Stimulated activated naive CD4-positive, alpha-beta T cell (primary cell): Measurements from ENCODE around the gene HCFC2.
A peak's percentile ranks its signal among the peaks of the same experiment; 100 is the strongest.
"Not testable (repeated sequence)": the region's sequence is repeated elsewhere in the genome, so short reads cannot be mapped to it uniquely, and the experiment has no call there.

Source experiments
- DNase-seq, 6 experiments: peaks; one replicate each; lab custom pipeline; 2025; lab: John Stamatoyannopoulos, UW

Gene HCFC2

GRCh38 chr12:104064031-104064841 lies at the start of gene HCFC2:
Gene HCFC2, plus strand, starts transcription at chr12:104064531. Its CDS starts 30 bp downstream, at chr12:104064561.
- DNase-seq, result peak; percentile 74 to 85 (median 79)

GRCh38 chr12:104021862-104022261 lies 42.5 kb upstream of the HCFC2 start:
- DNase-seq, result not testable (repeated sequence)

- DNase-seq, result no peak
Measured at GRCh38 chr12:104022786-104023185, 41.5 kb upstream of the HCFC2 start.

GRCh38 chr12:104023710-104024109 lies 40.6 kb upstream of the HCFC2 start:
- DNase-seq, result no peak

- DNase-seq, result no peak
Measured at GRCh38 chr12:104024348-104024747, 40.0 kb upstream of the HCFC2 start.

GRCh38 chr12:104025771-104026170 lies 38.6 kb upstream of the HCFC2 start:
- DNase-seq, result no peak

- no peak for DNase-seq
Measured at GRCh38 chr12:104026841-104027599, 37.3 kb upstream of the HCFC2 start.

- DNase-seq, result not testable (repeated sequence)
Measured at GRCh38 chr12:104030596-104030995, 33.7 kb upstream of the HCFC2 start.

GRCh38 chr12:104036143-104036542 lies 28.2 kb upstream of the HCFC2 start:
- DNase-seq, result not testable (repeated sequence)

- DNase-seq, result not testable (repeated sequence)
Measured at GRCh38 chr12:104039769-104040168, 24.6 kb upstream of the HCFC2 start.

GRCh38 chr12:104042580-104042979 lies 21.8 kb upstream of the HCFC2 start:
- no peak for DNase-seq

GRCh38 chr12:104044158-104044557 lies 20.2 kb upstream of the HCFC2 start:
- DNase-seq, result no peak

- no peak for DNase-seq
Measured at GRCh38 chr12:104046306-104046705, 18.0 kb upstream of the HCFC2 start.

- DNase-seq, result no peak
Measured at GRCh38 chr12:104048162-104048561, 16.2 kb upstream of the HCFC2 start.

- DNase-seq, result no peak
Measured at GRCh38 chr12:104048811-104049210, 15.5 kb upstream of the HCFC2 start.

- no peak for DNase-seq
Measured at GRCh38 chr12:104049278-104049902, 14.9 kb upstream of the HCFC2 start.

- DNase-seq, result no peak
Measured at GRCh38 chr12:104049903-104050356, 14.4 kb upstream of the HCFC2 start, which contains the start of gene GLT8D2. Gene GLT8D2, minus strand, starts transcription at chr12:104050187. Its CDS starts 30,539 bp downstream, at chr12:104019648.

- no peak for DNase-seq
Measured at GRCh38 chr12:104050436-104050835, 13.9 kb upstream of the HCFC2 start.

- DNase-seq, result no peak
Measured at GRCh38 chr12:104054681-104055346, 9.5 kb upstream of the HCFC2 start.

GRCh38 chr12:104055686-104056388 lies 8.5 kb upstream of the HCFC2 start:
- no peak for DNase-seq

- DNase-seq, result no peak
Measured at GRCh38 chr12:104056419-104056972, 7.8 kb upstream of the HCFC2 start.
